CD4-positive, alpha-beta T cell treated with Interleukin-10 for 1 hour (primary cell): Measurements from ENCODE around the gene EFHD2.
"Not testable (repeated sequence)": the region's sequence is repeated elsewhere in the genome, so short reads cannot be mapped to it uniquely, and the experiment has no call there.

ENCODE experiments used
- DNase-seq: peaks from one replicate; pipeline ENCODE4 v3.0.0-alpha.2; 2020

EFHD2 gene

DNA sequence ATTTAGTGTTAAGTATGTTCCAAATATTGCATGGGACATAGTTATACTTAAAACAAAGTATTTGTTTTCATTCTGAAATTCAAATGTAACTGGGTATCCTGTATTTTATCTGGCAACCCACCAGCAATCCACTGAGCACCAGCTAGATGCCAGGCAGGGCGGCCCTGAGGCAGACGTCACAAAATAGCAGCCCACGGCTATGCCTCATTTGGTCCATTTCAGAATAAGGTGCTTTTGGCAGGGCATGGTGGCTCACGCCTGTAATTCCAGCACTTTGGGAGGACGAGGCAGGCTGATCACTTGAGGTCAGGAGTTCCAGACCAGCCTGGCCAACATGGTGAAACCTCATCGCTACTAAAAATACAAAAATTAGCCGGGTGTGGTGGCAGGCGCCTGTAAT is 19.9 kb upstream of the EFHD2 start:
- not testable (repeated sequence) for DNase-seq

DNA sequence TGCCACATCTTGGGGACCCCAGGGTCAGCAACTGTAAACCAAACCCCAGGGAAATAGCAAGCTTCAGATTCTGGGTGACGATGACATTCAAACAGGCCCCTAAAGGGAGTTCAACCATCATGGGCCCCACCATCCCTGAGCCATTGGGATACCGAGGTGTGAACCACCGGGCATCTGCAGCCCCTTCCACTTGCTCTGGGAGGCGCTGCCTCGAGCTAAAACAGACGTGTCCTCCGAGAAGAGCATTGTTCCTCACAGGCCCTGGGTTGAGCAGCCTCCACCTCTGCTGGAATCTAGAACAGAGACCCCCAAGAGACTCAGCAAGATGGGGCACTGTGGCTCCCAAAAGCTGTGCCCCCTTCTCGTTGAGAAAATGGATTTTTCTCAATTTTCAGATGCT is 19.0 kb upstream of the EFHD2 start:
- DNase-seq = no peak

DNA sequence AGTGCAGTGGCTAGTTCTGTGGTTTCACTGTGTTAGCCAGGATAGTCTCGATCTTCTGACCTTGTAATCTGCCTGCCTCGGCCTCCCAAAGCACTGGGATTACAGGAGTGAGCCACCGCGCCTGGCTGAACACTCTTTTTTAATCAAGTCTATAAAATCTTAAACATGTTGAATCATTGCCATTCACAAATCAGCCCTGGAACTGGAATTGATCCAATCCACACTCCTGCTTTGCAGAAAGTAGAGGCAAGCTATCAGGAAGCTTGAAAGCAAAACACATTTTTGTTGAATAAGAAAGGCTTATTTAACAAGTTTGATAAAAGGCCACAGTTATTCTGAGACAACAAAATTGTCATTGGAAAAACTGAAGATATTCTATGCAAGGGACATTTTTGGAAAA is 18.3 kb upstream of the EFHD2 start:
- DNase-seq = no peak

DNA sequence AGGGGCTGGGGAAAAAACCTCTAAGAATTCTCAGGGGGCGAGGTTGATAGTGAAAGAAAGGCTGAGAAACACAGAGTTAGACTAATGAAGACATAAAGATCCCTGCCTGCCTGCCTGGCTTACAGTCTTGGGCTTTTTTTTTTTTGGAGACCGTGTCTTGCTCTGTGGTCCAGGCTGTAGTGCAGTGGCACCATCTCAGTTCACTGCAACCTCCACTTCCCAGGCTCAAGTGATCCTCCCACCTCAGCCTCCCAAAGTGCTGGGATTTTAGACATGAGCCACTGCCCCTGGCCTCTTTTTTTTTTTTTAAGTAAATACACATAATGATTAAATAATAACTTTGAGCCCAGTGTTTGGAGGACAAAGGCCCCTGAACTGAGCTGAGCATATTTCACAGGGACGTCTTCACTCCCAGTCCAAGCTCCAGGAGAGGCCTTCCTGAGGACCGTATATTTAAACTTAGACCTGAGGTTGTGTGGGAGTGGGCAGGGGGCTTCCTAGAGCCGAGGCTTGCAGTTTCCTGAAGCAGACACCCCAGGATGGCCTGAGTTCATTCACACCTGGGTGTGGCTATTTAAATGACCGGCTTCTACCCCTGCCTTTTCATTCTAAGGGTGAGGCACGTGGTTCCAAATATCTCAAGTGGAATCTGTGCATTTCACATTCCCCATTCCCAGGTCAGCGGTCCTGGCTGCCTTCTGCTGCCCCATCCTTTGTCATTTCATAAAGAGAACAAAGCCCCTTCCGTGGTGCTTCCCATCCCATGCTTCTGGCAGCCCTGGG is 16.0 kb upstream of the EFHD2 start:
- DNase-seq = no peak

DNA sequence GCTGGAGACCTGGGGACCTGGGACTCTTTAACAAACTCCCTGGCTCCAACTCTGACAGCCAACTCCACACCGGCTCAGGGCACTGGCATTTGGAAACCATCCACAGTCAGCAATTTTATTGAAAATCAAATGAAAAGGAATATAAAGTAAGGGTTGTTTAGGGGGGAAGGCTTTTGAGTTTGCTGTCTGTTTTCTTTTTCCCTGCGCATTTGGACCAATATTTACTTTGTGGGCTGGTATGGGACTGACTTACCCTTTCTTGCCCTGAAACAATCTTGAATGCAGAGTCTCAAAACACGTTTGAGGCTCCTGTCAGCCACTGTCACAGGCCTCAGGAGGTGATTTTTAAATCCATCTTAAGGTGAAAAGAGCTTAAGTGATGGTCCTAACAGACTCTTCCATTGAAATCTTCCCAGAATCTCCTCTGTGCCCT is 15.4 kb upstream of the EFHD2 start:
- no peak for DNase-seq

DNA sequence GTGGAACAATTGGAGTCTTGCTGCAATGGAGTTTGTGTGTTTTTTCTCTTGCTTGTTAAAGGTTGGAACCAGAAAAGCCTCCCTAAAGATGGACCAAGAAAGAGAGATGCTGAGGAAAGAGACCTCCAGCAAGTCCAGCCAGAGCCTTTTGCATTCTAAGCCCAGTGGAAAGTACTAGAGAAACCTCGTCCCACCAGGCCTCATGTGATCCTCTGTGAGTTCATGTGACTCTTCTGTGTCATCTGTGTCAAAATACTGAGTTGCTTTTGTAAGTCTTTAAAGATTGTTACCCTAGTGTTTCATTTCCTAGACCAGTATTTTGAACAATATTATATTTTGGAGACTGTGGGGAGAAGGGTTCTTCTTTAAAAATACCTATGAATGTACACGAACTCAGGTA is 12.5 kb upstream of the EFHD2 start:
- DNase-seq = no peak

DNA sequence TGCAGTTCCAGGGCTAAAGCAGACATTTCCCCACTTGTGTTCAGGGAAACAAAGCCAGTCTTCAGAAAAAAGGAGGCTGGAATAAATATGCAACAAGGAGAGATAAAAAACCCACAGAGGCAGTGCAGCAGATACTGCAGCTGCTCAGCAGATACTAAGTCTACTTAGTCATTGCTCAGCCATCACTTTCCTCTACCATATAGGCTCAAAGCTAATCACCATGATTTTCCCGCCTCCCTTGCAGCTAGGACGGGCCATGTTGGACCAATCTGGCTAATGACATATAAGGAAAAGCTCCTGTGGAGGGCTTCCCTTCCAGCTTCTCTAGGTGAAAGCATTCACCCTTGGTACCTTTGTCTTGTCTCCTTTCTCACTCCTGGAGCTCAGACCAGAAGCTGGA is 10.0 kb upstream of the EFHD2 start:
- DNase-seq = no peak

DNA sequence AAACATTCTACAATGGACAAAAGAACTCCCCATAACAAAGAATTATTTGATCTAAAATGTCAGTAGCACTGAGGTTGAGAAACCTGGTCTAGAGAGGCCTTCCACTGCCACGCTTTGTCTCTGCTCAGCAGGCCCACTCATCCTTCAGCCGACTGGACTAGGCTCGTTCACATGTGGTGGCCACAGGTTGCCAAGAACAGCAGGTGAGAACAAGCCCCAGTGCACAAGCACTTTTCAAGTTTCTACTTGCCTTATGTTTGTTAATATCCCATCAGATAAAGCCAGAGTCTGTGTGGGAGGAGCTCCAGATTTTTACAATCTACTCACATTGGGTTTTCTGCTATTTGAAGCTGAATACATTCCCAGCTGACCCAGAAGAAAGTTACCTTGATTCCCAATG is 9.1 kb upstream of the EFHD2 start:
- DNase-seq = no peak

DNA sequence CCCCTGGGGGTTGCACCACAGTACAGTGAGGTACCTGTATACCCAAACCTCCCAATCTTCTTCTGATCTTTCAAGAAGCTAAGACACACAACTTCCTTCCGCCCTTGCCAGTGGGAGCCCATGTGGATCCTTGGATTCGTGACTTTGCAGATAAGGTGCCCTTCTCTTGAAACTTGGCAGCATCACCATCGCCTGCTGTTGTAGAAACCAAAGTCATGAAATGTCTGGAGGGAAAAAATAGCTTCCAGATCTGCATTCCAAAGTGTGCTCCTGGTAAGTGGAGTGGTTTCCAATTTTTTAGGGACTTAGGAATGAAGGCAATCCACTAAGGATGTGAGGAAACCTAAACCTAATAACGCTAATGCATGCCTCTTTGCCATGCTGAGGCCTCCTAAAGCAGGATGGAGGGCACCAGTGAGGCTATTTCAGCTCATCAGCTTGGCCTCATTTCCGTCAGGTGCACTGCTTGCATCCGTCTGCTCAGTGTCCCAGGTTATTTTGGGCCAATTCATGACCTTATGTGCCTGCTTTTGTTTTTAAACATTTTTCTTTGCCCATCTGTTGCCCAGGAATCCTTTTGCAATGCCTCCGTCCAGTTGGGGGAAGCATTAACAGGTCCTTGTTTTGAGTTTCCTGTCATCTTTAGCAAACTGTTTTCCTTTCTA is 8.2 kb upstream of the EFHD2 start:
- DNase-seq = no peak

DNA sequence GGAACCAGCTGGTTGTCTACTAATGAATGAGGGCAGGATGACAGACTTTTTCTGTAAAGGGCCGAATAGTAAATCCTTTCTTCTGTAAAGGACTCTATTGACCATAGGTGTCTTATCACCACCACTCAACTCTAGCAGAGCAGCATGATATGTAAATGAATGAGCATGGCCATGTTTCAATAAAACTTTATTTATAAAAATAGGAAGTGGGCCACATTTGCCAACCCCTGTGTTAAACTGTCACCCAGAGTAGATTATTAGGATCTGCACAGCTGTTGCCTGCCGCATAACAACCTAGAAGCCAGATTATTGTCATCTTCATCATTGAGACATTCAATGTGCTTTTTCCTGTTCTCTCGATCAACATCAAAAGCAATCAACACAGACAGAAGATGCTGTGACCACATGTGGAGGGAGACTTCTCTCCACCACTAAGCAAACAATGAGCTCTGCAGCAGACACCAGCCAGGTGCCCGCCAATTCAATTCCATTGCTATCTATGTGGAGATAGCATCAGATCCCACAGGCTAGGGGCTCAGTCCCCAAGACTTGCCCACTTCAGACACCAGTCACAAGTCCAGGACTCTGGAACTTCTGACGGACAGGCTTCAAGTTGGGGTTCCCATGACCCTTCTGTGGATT is 6.8 kb upstream of the EFHD2 start:
- DNase-seq = no peak

DNA sequence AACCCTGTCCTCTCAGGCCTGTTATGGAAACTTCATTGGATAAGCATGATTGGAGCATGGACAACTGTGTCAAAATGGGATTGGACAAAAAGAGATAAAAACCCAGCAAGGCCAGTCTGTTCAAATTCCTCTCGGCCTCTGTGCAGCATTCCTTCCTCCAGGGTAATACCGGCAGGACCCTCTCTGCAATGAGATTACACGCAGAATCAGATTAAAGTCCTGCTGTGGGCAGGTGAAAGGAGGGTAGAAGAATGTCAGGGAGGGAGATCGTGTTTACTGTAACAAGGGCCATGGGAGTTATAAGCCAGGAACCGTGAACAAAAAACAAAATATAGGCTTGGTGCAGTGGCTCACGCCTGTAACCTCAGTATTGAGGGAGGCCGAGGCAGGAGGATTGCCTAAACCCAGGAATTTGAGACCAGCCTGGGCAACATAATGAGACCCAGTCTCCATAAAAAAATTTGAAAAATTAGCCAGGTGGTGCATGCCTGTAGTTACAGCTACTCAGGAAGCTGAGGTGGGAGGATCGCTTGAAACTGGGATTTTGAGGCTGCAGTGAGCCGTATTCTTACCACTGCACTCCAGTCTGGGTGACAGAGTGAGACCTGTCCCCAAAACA is 5.6 kb upstream of the EFHD2 start:
- DNase-seq = no peak

DNA sequence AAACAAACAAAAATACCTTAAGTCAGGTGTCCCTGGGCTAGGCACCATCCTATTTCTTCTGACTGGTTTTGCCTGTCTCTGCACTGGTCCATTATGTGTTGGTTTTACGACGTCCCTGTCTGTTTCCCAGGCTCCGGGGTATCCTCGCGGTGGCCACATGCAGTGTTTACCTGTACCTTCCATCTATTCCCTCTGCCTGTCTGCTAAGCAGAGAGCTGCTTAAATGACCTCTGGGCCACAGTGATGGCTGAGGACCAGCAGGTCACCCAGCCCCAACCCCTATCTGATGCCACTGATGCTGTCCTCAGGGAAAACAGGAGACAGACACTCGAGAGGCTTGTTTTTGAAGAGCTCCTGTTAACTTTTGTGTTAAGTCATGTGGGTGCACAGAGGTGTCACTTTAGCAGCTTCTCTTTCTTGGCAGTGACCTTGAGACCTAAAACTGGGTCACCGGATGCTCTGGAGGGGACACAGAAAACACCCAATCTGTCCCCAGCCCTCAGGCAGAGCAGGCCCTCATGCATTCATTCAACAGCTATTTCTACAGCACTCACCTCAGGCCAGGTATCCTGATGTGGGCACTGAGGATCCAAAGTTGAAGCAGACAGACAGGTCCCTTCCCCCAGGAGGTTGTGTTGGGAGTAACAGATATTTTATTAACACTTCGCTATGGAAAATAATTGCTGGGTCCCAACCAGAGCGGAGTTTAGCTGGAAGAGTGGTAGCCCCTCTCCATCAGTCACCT is 4.4 kb upstream of the EFHD2 start:
- DNase-seq = peak; percentile 42

DNA sequence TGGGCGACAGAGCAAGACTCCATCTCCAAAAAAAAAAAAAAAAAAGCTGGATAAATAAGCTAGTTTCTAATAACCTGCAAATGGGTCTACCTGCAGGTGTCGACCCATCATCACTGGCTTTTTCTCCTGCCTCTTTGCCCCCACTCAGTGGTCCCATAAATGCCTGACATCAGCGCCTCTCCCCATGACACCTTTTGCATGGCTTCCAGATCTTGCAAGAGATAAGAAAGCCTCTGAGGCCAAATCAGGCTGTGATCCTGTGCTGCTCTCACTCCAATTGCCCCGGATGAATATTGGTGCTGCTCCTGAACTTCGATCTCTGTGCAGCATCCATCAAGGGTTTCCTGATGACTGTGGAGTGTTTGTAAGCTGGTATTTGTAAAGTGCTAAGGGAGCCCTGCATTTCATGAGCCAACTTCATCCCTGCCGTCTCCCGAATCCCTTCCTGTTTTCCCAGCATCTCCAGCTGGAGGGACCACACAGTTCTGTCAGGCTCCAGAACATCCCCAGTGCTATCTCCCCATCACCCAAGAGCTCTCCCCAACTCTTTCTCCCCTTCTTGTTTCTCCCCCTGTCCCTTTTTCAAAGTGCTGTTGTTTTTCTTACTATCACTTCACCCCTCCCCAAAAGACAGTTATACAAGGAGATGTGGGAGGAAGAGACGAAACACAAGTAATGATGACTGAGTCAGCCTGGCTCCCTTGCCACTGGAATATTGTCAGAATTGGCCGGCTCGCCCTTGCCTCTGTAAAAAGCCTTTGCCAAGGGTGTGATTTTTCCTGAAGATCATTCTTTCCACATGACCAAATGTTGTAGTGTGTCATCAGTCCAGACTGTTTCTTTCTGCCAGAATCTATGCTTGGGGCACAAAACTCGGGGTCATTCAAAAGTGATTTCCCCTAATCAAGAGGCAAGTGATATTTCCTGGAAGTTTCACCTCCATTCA is 2.8 kb upstream of the EFHD2 start:
- no peak for DNase-seq

DNA sequence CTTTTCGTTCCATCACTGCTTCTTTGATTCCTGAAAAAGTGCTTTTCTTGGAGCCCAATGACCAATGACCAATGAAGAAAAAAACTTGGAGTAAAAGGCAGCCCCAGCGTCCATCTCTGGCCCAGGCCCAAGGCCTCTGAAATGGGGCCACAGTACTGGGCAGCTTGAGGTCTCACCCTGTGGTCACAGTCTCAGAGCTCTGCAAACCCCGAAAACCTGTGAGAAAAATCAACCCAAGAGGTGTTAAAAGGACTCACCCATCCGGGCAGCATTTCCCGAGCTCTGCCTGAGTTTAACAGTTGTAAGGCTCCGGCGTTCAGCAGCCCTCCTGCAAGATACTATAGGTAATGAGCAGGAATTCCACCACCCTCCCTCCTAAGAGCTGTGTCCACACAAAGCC is 2.1 kb upstream of the EFHD2 start:
- peak; percentile 39 for DNase-seq

DNA sequence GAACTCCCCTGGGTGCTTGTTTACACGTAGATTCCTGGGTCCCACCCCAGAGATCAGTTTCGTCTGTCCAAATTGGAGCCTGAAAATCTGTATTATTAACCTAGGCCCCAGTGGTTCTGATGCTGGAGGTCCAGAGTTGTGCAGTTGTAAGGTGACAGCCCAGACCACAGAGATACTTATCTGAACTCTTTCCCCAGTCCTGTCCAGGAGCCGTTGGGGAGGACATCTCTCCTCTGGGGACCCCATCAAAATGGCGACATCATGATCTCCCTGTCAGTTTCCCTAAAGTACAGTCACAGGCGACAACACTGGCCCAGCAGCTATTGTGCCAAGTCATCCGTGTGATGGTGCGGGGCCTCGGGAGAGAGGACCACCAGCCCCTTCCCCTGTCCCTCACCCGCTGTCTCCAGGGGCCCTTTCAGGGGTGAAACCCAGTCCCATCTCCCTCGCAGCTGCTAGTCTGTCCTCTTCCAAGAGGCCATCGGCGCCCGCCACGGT is 749 bp upstream of the EFHD2 start:
- DNase-seq = no peak

DNA sequence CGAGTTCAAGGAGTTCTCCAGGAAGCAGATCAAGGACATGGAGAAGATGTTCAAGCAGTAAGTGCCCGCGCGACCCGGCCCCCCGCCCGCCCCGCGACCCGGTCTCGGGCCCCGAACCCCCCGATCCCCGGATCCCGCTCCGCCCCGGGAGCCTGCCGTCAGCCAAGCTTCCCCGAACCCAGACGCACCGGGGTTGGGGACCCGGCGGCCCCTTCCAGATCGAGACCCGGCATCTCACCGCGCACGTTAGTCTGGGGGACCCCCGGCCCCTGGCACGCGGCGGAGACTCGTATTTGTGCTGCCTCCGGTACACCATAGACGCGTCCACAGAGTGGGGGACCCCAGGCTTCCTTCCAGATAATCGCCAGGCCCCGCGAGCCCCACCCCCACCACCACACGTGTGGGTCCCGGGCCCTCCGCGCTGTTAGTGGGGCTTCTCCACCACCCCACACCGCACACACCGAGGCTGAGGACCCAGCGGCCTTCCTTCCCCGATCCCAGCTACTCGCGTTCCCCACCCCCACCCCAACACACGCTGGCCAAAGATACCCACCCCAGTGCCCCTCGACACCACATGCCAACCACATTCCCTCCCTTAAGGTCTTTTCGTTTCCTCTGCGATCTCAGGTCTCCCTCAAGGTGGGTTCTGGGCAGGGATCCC is 665 bp downstream of the EFHD2 start:
- peak; percentile 42 for DNase-seq

DNA sequence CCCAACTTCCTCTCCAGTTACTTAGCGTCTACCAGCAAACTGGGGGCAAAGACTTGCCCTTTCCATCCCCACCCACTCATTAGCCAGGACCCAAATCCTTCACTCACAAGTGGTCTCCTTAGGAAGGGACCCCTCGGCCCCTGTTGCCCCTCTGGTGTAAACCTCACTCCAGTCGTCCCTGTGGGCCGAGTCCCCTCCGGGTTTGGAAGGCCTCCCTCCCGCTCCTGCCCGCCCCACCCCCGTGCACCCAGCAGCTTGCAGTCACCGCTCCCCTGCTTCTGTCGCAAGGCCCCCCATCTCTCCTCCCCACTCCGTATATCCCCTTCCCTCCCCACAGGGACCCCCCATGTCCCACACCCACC is 1.2 kb downstream of the EFHD2 start:
- DNase-seq = no peak

DNA sequence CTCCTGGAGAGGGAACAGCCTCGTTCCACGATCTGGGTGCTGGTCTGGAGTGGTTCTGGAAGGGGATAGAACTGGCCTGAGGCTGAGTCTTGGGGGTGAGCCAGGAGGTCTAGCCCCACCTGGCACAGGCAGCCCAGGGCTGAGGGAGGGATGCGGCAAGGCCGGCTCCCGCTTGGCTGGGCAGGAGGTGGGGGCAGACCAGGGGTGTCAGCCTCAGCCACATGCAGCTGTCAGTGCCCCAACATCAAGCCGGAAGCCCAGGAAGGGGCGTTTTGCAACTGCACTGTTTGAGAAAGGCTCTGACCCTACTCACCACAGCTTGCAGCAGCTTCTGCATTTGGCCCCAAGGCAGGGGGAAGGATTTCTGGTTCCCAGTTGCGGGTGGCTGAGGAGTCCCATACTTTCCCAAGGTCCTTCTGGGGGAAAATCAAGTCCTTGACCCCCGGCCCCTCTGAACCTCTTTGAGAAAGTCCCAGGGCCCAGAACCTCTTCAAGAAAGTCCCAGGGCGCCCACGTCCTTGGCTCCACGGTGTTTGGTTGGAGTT is 2.0 kb downstream of the EFHD2 start:
- DNase-seq = peak; percentile 69

DNA sequence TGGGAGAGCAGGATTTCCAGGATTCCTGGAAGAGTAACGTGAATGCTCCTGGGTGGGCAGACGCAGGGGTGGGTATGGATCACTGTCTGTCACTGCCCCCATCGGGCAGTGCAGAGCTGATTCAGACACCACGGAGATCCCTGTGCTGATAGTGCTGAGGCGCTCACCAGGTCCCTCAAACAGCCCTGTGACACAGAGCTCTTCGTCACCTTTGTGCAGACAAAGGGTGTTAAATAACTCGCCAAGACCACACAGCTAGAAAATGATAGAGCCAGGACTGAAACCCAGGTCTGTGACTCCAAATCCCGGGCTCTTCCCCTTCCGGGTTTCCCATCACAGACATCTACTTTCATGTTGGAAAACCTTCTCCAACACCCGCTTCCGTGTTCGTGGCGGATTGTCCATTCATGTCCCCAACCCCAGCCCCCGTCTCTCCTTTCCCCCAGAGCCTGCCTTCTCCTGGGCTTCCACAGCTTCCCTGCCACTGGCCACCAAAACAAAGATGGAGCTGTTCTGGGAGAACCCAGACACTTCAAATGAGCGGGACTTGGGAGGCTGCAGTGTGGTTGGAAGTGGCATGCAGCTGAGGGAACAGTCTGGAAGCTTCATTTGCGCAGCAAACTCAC is 2.6 kb downstream of the EFHD2 start:
- DNase-seq = peak; percentile 67

DNA sequence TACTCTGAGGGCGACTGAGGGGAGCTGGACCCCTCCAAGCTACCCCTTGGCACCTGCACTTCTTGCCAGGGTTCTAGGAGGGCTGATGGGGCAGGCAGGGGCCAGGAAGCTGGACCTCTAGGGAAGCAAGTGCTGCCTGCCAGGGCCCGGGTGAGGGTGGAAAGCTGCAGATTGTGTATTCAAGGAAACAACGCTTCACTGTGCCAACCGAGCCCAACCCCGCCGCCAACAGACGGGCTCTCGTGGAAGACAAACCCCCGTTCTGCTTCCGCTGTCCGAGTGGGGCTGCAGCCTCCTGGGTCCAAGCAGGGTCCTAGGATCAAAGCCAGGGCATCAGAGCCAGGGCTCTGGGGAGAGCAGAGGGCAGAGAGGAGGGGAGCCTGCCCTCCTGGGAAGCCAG is 3.2 kb downstream of the EFHD2 start:
- peak; percentile 4 for DNase-seq
